ENCODE results near the gene EPHA3. TPM values are rescaled to one million over a fixed set of nuclear protein-coding genes. Genes with fewer than 3 reads are reported as not detected.

Gene EPHA3
- total RNA-seq, 1 experiment from 2014 or later = 21.5 TPM

- CTCF ChIA-PET = no interaction called here
- H3K27me3 ChIP-seq (replicated peaks; ENCODE audit: insufficient read depth, low read depth, low read length, poor library complexity) = no peaks in the 10 kb centered on the region
- H3K27ac ChIP-seq (ENCODE audit: low read depth, low read length, poor library complexity, severe bottlenecking) = no peak overlapping the region
- no peaks in the 10 kb centered on the region for H3K9me3 ChIP-seq (ENCODE audit: low read depth, low read length, poor library complexity, severe bottlenecking)
- H3K36me3 ChIP-seq (ENCODE audit: insufficient read depth, low read length, poor library complexity, severe bottlenecking) = no peaks in the 10 kb centered on the region
- no peak for TF ChIP-seq EZH2 (IDR thresholded peaks at IDR 0.05; ENCODE audit: borderline replicate concordance, low read depth, low read length, poor library complexity, severe bottlenecking)
- TF ChIP-seq CTCF (conservative IDR thresholded peaks at IDR 0.05; ENCODE audit: low read depth, low read length) = no peak
- no peak overlapping the region for H3K4me3 ChIP-seq (ENCODE audit: low read depth, low read length, poor library complexity, severe bottlenecking)
- DNase-seq (ENCODE audit: low spot score) = no peak
- H3K4me1 ChIP-seq (ENCODE audit: insufficient read depth, low read length, poor library complexity, severe bottlenecking) = no peaks in the 10 kb centered on the region
- intact Hi-C loops (cut with micrococcal nuclease; ENCODE audit: unreplicated experiment) = no loop called here
- BruUV-seq (replicated peaks) = no TSS peak
- POLR2A ChIA-PET (ENCODE audit: low non-redundant PET) = no interaction called here
Observed at GRCh38 chr3:89198591-89198990, 91.2 kb downstream of the EPHA3 start.

- Histone ChIP-seq H3K36me3 (ENCODE audit: insufficient read depth, low read length, poor library complexity, severe bottlenecking) (peaks cover 9% of the 10 kb centered on the region), H3K4me1 (ENCODE audit: insufficient read depth, low read length, poor library complexity, severe bottlenecking) (peaks cover 41% of the 10 kb centered on the region), H3K27ac (ENCODE audit: low read depth, low read length, poor library complexity, severe bottlenecking) (no peak overlapping the region), H3K27me3 (replicated peaks; ENCODE audit: insufficient read depth, low read depth, low read length, poor library complexity) (no peaks in the 10 kb centered on the region), H3K4me3 (ENCODE audit: low read depth, low read length, poor library complexity, severe bottlenecking) (no peak overlapping the region), H3K9me3 (ENCODE audit: low read depth, low read length, poor library complexity, severe bottlenecking) (no peaks in the 10 kb centered on the region)
- DNase-seq (ENCODE audit: low spot score) = no peak
- CTCF ChIA-PET = no interaction called here
- BruUV-seq (replicated peaks) = no TSS peak
- no peak for TF ChIP-seq EZH2 (IDR thresholded peaks at IDR 0.05; ENCODE audit: borderline replicate concordance, low read depth, low read length, poor library complexity, severe bottlenecking)
- TF ChIP-seq CTCF (conservative IDR thresholded peaks at IDR 0.05; ENCODE audit: low read depth, low read length) = no peak
- POLR2A ChIA-PET (ENCODE audit: low non-redundant PET) = no interaction called here
- intact Hi-C loops (cut with micrococcal nuclease; ENCODE audit: unreplicated experiment) = no loop called here
Observed at GRCh38 chr3:89212619-89213018, 105.2 kb downstream of the EPHA3 start.

- ChIA-PET CTCF (no interaction called here), POLR2A (ENCODE audit: low non-redundant PET) (no interaction called here)
- BruUV-seq (replicated peaks) = no TSS peak
- intact Hi-C loops (cut with micrococcal nuclease; ENCODE audit: unreplicated experiment) = no loop called here
- TF ChIP-seq CTCF (conservative IDR thresholded peaks at IDR 0.05; ENCODE audit: low read depth, low read length) (no peak), EZH2 (IDR thresholded peaks at IDR 0.05; ENCODE audit: borderline replicate concordance, low read depth, low read length, poor library complexity, severe bottlenecking) (no peak)
- no peaks in the 10 kb centered on the region for H3K36me3 ChIP-seq (ENCODE audit: insufficient read depth, low read length, poor library complexity, severe bottlenecking)
- no peaks in the 10 kb centered on the region for H3K9me3 ChIP-seq (ENCODE audit: low read depth, low read length, poor library complexity, severe bottlenecking)
- no peaks in the 10 kb centered on the region for H3K27me3 ChIP-seq (replicated peaks; ENCODE audit: insufficient read depth, low read depth, low read length, poor library complexity)
- DNase-seq (ENCODE audit: low spot score) = no peak
- H3K27ac ChIP-seq (ENCODE audit: low read depth, low read length, poor library complexity, severe bottlenecking) = no peak overlapping the region
- peaks cover 41% of the 10 kb centered on the region for H3K4me1 ChIP-seq (ENCODE audit: insufficient read depth, low read length, poor library complexity, severe bottlenecking)
- no peak overlapping the region for H3K4me3 ChIP-seq (ENCODE audit: low read depth, low read length, poor library complexity, severe bottlenecking)
Observed at GRCh38 chr3:89216016-89216739, 108.8 kb downstream of the EPHA3 start.

All from A673 (cell line).